GM21515 (cell line): ENCODE measurements around the gene ZNF580.

Experiments
- ATAC-seq: cut with Tn5 transposase; IDR thresholded peaks from one replicate; pipeline ENCODE4 v1.9.1; 2021; ENCODE audit not compliant: unreplicated experiment

The ZNF580 gene

DNA sequence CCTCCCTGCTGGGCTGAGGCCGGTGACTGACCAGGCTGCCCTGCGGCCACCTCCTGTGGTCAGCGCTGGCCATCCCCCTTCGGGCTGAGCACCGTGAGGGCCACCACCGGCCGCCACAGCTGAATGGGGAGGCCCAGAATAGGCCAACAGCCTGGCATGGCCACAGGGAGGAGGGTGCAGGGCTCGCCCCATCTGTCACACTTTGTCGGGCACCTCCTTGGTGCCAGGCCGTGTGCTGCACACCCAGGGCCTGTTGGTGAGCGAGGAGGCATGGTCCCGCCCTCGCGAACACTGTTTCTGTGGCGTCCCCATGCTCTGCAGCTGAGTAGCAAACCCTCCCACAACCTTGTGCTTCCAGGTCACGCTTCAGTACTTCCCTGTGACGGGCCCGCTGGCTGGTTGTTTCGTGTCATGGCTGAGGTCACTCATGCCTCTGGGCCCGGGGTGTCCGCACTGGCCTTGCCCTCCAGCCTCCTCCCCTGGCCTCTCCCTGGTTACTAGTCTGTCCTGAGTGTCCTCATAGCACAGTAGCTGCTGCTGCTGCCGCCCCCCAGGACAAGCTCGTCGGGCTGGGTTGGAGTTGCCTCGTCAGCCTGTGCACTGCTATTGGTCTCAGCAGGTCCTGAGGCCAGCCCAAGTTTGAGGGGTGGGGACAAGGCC lies 49.4 kb downstream of the ZNF580 start:
- ATAC-seq = no peak

DNA sequence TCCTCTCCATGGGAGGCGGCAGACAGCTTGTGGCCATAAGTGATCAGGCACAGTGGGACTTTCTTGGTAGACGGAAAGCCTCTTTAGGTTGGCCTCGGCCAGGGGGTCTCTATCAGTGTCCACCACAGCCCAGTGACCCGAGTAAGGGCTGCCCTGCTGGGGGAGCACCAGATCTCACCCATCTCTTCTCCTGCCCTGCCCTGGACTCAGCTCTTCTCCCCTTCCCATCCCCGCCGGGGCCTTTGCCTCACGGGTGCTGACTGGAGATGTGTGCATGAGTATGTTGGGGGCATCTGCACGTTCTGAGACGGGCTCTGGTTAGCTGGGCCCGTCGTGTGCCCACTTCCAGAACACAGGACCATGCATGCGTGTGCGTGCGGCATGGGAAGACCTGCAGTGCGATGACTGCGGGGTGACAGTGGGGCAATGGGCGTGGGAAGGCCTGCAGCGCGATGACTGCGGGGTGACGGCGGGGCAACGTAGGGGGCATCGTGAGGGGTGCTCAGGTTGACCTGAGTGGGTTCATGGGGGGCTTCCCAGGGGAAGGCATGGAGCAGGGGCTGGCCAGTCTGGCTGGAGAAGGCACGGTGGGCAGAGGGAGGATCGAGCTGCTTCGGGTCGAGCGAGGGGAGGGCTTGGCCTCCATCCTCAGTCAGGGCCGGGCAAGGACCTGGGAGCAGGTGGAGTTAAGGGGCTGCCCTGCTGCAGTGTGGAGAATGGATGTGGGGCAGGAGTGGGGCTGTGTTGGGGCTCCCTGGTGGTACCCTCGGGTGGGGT lies 50.2 kb downstream of the ZNF580 start:
- ATAC-seq = no peak

- no peak for ATAC-seq
Measured at GRCh38 chr19:55691561-55692481, 51.0 kb downstream of the ZNF580 start.

GRCh38 chr19:55692681-55693081 lies 51.9 kb downstream of the ZNF580 start:
- no peak for ATAC-seq
